Endometrium (tissue), 2 donors: ENCODE results near the gene PTCD2.
"Not testable (repeated sequence)": the region's sequence is repeated elsewhere in the genome, so short reads cannot be mapped to it uniquely, and the experiment has no call there.

ENCODE experiments used
- FAIRE-seq: peaks from 2 replicates; lab custom pipeline; 2012; peaks lifted over from hg19 to GRCh38; lab: Jason Lieb, UNC
- donor health status: control.
- donor health status: control.

PTCD2 gene

GRCh38 chr5:72296256-72296655, 23.9 kb upstream of the PTCD2 start:
- FAIRE-seq = no peak

- not testable (repeated sequence) for FAIRE-seq
Measured at GRCh38 chr5:72298136-72298535, 22.0 kb upstream of the PTCD2 start.

GRCh38 chr5:72298711-72299110, 21.5 kb upstream of the PTCD2 start:
- no peak for FAIRE-seq

DNA sequence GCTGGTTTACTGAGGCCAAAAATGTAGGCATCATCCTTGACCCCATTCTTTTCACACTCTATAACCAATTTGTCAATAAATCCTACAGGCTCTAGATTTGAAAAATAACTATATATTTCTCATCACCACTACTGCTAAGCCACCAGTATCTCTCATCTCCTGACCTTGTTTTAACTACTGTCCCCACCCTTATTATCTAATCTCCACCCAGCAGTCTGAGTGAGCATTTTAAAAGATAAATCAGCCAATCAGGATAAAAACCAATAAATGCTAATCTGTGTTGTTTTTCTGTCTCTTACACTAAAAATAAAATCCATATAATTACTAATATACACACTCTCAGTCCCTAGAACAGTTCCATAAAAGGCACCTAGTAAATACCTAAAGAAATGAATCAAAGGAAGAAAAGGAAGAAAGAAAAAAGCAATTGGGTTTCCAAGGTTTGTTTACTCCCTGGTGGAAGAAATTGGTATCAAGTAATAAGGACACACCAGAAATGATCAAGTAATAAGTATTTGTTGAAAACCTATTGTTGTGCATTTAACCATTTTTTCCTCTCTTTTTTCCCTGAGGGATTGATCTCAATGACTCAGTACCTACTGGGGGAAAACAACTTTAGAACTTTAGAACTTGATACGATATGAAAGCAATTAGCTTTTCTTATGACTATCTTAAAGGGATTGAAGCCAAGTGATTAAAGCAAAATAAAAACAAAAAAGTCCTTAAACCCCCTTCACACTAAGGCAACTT, 19.4 kb upstream of the PTCD2 start:
- FAIRE-seq = no peak

- FAIRE-seq = no peak
Measured at GRCh38 chr5:72301557-72301956, 18.6 kb upstream of the PTCD2 start.

DNA sequence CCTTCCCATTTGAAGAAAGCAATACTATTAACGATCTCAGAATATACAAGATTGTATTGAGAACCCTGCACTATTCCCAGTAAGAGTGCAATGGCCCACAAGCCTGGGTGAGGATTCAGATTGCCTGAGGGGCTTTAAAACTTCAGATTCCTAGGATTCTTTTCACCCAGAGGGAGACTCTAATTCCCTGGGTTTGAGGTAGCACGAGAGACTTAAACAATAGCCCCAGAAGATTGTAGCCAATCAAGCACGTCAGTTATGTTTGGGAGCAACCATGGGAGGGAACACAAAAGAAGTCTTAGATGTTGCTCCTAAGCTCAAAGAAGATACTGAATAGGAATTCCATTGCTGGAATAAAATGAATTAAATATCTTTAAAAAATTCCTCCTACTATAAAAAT, 18.0 kb upstream of the PTCD2 start:
- no peak for FAIRE-seq

GRCh38 chr5:72305194-72306142, 14.7 kb upstream of the PTCD2 start:
- no peak for FAIRE-seq

- FAIRE-seq = no peak
Measured at GRCh38 chr5:72307573-72307967, 12.6 kb upstream of the PTCD2 start.

- no peak for FAIRE-seq
Measured at GRCh38 chr5:72307968-72308852, 12.0 kb upstream of the PTCD2 start.

- no peak for FAIRE-seq
Measured at GRCh38 chr5:72308853-72309191, 11.4 kb upstream of the PTCD2 start.

GRCh38 chr5:72313141-72313540, 7.0 kb upstream of the PTCD2 start:
- FAIRE-seq = no peak

GRCh38 chr5:72314571-72315172, 5.5 kb upstream of the PTCD2 start:
- no peak for FAIRE-seq

- not testable (repeated sequence) for FAIRE-seq
Measured at GRCh38 chr5:72319435-72319975, 668 bp upstream of the PTCD2 start.

DNA sequence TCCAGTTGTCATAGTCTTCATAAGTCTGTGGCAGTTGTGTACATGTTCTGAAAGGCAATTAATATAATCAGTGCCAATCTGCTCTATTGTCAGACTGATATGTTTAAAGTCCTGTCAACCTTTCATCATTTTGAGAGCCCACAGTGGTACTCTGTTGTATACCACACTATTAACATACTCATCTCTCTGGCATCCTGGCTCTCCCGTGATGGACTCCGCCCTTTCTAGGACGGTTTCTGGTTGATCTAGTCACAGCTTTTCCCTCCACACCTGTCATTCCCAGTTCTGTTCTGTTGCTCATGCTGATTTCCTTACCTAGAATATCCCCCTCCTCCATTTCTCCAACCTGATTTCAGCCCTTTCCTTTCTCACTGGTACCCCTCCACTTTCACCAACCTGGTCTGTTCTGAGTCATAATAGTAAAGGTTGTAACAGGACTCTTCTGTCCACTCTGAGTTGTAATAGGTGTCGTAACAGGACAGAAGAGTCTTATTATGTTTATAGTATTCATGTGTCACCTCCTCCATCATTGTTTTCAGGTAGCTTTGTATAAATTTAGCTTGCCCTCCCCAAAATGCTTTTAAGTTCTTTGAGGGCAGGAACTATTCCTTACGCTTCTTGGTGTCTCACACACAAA, 4.1 kb downstream of the PTCD2 start:
- no peak for FAIRE-seq

DNA sequence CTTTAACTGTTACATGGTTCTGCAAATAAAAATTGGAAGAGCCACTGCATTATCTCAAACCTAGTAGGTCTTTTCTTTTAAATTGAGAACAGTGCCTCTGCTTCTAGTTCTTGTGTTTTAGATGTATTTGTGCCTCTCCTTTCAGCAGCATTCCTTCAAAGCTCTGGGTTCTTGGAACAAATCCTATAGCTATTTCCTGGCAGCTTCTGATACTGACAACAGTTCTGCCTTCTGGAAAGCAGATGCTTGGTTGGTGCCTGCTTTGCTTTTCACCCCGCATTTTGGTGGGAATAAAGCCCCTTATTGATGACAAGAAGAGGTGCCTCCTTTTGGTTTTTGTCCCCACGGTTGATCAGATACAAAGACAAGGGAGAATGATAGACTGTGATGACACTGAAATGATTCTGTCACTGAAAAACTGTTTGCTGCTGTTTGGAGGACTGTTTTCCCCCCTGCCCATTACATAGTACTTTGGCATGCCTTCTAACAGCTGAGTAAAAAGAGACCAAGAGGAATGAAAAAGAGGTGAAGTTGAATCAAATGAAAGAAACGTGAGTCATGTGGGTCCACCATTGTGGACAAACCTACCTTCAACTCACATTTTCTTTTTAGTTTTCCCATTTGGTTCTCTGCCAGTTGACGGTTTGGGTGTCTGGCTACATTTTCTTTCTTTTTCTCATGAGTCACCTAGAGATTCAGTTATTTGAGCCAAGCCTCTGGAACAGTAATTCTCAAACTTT, 5.6 kb downstream of the PTCD2 start:
- FAIRE-seq = no peak

DNA sequence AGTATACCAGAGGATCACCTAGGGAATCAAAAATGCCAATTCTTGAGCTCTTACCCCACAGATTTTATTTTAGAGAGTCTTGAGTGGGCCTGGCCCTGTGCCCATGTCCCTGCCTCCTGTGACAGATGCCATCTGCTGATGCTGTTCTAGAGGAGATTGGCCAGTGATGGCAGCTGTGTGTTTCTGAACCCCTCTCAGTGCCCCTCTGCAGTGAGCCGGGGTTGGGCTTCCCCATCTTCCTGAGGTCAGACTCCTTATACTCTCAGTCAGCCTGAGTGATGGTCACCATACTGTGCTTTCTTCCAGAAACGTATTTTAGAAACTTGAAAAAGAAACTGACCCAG, 6.1 kb downstream of the PTCD2 start:
- no peak for FAIRE-seq

DNA sequence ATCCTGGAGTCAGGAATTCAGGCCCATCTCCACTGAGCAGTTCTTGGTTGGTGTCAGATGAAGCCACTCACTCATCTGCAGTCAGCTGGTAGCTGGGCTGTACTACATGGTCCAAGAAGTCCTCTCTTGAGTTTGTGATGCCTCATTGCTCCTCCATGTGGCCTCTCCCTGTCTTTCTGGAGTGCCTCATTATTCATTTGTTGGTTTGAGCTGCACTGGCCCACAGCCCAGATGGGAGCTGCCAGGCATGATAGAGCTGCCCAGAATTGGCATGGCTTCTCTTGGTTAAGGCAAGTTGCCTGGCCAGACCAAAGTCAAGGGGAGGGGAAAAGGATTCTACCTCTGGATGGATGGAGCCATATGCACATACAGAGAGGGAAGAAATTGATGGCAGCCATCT, 8.0 kb downstream of the PTCD2 start:
- no peak for FAIRE-seq

GRCh38 chr5:72330712-72331111, 10.5 kb downstream of the PTCD2 start:
- FAIRE-seq = no peak

GRCh38 chr5:72337159-72337558, 17.0 kb downstream of the PTCD2 start:
- no peak for FAIRE-seq

DNA sequence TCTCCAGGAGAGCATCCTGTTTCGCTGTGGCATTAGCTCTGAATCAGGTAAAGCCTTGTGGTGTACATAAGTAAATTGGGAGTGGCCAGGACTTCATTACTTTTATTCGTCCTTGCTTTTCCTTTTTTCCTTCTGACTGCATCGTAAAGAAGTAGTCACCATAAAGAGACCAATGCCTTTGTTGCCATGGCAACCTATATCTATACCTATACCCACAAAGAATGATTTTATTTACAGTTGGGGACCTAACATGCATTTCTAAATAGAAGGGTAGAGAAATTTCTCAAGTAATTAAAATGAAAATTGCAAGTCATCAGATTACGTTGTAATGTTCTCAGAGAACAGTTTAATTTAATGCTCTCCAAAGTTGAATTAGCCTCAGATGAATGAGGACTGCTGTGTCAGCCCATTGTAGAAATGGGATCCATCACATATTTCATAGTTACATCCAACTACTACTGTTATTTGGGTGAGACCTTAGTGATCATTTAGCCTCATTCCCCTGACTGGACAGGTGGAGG, 18.6 kb downstream of the PTCD2 start:
- no peak for FAIRE-seq
